Motor neuron (in vitro differentiated cells): ENCODE results near the gene DFFA. TPM values are rescaled to one million over a fixed set of nuclear protein-coding genes. Genes with fewer than 3 reads are reported as not detected.
"Not testable (repeated sequence)": the region's sequence is repeated elsewhere in the genome, so short reads cannot be mapped to it uniquely, and the experiment has no call there.

Experiments used
- ATAC-seq, 8 experiments: fragments of 200-7000 bp; cut with Tn5 transposase; replicated peaks in 6 of 8; 2 replicates each; pipeline ENCODE4 v1.8.0; 2021; ENCODE audit warnings: mild to moderate bottlenecking in 8 of 8, moderate library complexity in 8 of 8
- H3K27ac ChIP-seq, 2 donors: fragments of 250-450 bp; sonication (Bioruptor Pico); 2 replicates each; pipeline ENCODE4 v1.9.0; 2021; ENCODE audit warnings: antibody characterized with exemption in 2 of 2, mild to moderate bottlenecking in 2 of 2, moderate library complexity in 1 of 2
- H3K4me1 ChIP-seq, 2 donors: fragments of 250-450 bp; sonication (Bioruptor Pico); replicated peaks in 1 of 2; 2 replicates each; pipeline ENCODE4 v1.6.1; 2021; ENCODE audit warnings: antibody characterized with exemption in 2 of 2, mild to moderate bottlenecking in 2 of 2, moderate library complexity in 1 of 2
- H3K4me3 ChIP-seq, 5 donors: fragments of 250-450 bp; sonication (Bioruptor Pico); 2 replicates each; pipeline ENCODE4 v1.9.0; 2021; ENCODE audit warnings: antibody characterized with exemption in 5 of 5, mild to moderate bottlenecking in 5 of 5, moderate library complexity in 4 of 5
- WGBS, 10 experiments: fragments of 450-650 bp; shearing (Covaris generic); methylation state at CpG; one replicate each; pipeline ENCODE4 v1.0.0; 2022; 5-methylcytosine and 5-hydroxymethylcytosine counted together
- in situ Hi-C, 9 experiments: fragments of 400-800 bp; cut with MboI; loops; one replicate each; pipeline ENCODE4 v1.15.0; 2021; ENCODE audit warnings: low sequenced_read_pairs in 9 of 9, low pct_unique_long_range_greater_than_20kb in 2 of 9; ENCODE audit not compliant: unreplicated experiment in 9 of 9
- total RNA-seq, 8 experiments: library from RNA; unstranded; fragments of 300-600 nt; gene quantifications; 2 replicates each; pipeline versions ENCODE4 v1.2.3 to v1.2.4, GENCODE V29; 2022

DFFA gene
- total RNA-seq, 8 experiments from 2014 or later, result 26.8 to 104 (median 36.6) TPM

DNA sequence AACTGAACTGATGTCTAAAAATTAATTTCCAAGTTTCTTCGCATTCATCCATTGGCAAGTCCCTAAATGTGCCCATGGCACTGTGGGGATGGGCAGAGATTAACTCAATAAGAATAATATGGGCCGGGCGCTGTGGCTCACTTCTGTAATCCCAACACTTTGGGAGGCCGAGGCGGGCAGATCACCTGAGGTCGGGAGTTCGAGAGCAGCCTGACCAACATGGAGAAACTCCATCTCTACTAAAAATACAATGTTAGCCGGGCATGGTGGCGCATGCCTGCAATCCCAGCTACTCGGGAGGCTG, 1.9 kb upstream of the DFFA start:
- 33 to 97% (median 90%) methylated on average over 1 to 10 of the region's 10 CpGs; no CpG with 5 or more reads in 2 of the 10 experiments for WGBS, 10 experiments
- in situ Hi-C loops, ATAC-seq, H3K27ac ChIP-seq: not testable (repeated sequence)
- Histone ChIP-seq H3K4me3 (peak overlapping the region; percentile 74 to 95 (median 79)), H3K4me1 (peaks cover 12 to 13% of the 10 kb centered on the region in 2 donors)

DNA sequence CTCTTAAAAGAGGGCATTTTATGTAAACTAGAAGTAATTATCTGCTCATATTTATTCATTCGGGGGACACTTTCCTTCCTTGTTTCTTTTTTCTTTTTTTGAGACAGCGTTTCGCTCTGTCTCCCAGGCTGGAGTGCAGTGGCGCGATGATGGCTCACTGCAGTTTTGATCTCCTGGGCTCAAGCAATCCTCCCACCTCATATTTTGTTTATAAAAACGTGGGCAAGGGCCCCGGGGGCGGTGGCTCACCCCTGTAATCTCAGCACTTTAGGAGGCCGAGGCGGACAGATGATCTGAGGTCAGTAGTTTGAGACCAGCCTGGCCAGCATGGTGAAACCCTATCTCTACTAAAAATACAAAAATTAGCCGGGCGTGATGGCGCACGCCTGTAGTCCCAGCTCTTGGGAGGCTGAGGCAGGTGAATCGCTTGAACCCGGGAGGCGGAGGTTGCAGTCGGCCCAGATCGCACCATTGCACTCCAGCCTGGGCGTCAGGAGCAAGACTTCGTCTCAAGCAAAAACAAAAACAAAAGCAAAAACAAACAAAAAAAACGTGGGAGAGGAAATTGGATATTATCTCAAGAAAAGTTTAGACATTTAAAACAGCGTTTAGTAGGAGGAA, 926 bp upstream of the DFFA start:
- Histone ChIP-seq H3K4me1 (peaks cover 12 to 13% of the 10 kb centered on the region in 2 donors), H3K27ac (no peak overlapping the region), H3K4me3 (no peak overlapping the region)
- WGBS, 10 experiments, result 59 to 100% (median 89%) methylated on average over 6 to 23 of the region's 23 CpGs
- ATAC-seq, result no peak
- in situ Hi-C loops, result no loop called here

GRCh38 chr1:10471411-10472219, 714 bp downstream of the DFFA start:
- ATAC-seq, result peak in 3 of 8 experiments; percentile 0 to 14 (median 7)
- Histone ChIP-seq H3K4me3 (peak overlapping the region; percentile 51 to 83 (median 68)), H3K27ac (peak overlapping the region; percentile 1 to 13), H3K4me1 (peaks cover 12 to 13% of the 10 kb centered on the region in 2 donors)
- in situ Hi-C loops, result no loop called here
- WGBS, 10 experiments, result 0 to 75% (median 20%) methylated on average over 1 to 21 of the region's 23 CpGs; no CpG with 5 or more reads in 1 of the 10 experiments

DNA sequence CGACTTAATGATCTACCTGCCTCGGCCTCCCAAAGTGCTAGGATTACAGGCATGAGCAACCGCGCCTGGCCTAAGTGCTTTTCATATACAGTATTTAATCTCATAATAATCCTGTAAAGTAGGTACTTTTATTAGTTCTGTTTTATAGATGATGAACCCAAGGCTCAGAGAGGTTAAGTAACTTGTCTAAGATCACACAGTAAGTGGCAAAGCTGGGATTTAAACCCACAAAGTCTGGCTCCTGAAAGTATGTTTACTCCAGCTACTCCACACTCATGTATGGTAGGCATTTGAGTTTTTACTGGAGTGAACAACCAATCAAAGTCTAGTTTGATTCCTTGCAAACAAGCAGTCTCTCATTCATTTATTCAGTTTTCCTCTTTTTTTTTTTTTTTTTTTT, 2.3 kb downstream of the DFFA start:
- in situ Hi-C loops, result no loop called here
- Histone ChIP-seq H3K4me1 (peaks cover 7% of the 10 kb centered on the region in 2 donors), H3K27ac (no peak overlapping the region), H3K4me3 (no peak overlapping the region)
- no peak for ATAC-seq
- WGBS, 10 experiments, result 81 to 100% (median 94%) methylated on average over 1 to 4 of the region's 4 CpGs; no CpG with 5 or more reads in 2 of the 10 experiments

DNA sequence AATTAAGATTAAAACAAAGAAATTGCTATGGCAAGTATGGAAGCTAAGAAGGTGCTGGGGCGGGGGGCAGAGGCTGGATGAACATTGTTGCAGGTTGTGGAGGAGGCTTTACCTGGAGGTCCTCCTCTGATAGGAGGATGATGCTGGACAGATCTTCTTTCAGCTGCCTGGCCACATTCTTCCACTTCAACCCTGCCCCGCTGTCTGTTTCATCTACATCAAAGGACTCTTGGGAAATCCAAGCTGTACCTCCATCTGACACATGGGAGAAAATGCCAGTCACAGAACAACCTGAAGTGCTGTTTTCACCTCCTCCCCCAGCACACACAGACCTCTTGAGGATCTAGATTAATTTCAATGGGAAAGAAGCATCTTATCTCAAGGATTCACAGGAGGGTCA, 5.3 kb downstream of the DFFA start:
- no peak for ATAC-seq
- in situ Hi-C loops, result no loop called here
- H3K27ac ChIP-seq, result no peak overlapping the region
- H3K4me3 ChIP-seq, result no peak overlapping the region
- H3K4me1 ChIP-seq, result peaks cover 5 to 7% of the 10 kb centered on the region in 2 donors
- 69 to 100% (median 100%) methylated on average over 1 to 2 of the region's 2 CpGs; no CpG with 5 or more reads in 1 of the 10 experiments for WGBS, 10 experiments

DNA sequence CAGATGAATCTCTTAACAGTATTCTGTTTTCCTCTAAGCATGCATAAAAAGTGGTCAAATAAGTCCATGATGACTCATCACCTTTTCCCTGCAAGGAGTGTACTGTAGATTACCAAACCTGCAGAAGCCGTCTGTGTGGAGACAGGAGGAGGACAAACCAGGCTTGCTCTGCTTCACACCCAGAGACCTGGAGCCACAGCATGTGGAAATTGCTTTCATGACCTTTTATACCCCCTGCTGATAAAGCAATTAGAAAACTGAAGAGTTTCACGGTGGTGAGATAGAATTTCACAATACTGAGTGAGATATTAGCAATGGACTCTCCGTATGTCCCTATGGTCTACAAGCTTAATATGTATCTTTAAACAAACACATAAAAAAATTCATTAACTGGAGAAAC, 13.1 kb downstream of the DFFA start:
- WGBS, 10 experiments, result 0 to 67% (median 59%) methylated on average over 1 to 3 of the region's 3 CpGs; no CpG with 5 or more reads in 3 of the 10 experiments
- no peak overlapping the region for H3K27ac ChIP-seq
- peak; percentile 40 to 92 (median 70) for ATAC-seq
- in situ Hi-C loops, result no loop called here
- no peak overlapping the region for H3K4me3 ChIP-seq
- peaks cover 0 to 5% of the 10 kb centered on the region in 2 donors for H3K4me1 ChIP-seq

- Histone ChIP-seq H3K4me1 (peaks cover 0 to 5% of the 10 kb centered on the region in 2 donors), H3K27ac (no peak overlapping the region), H3K4me3 (no peak overlapping the region)
- WGBS, 10 experiments, result 0 to 96% (median 92%) methylated on average over 1 to 9 of the region's 9 CpGs; no CpG with 5 or more reads in 1 of the 10 experiments
- ATAC-seq, result peak in 1 of 8 experiments; percentile 44
- in situ Hi-C loops, result no loop called here
Observed at GRCh38 chr1:10457875-10458274, 14.5 kb downstream of the DFFA start.

GRCh38 chr1:10457462-10457861, 14.9 kb downstream of the DFFA start:
- H3K4me3 ChIP-seq, in situ Hi-C loops, H3K4me1 ChIP-seq, ATAC-seq: not testable (repeated sequence)
- H3K27ac ChIP-seq, result peak overlapping the region in 1 of 2 donors; percentile 21
- 28 to 100% (median 82%) methylated on average over 1 to 7 of the region's 7 CpGs; no CpG with 5 or more reads in 3 of the 10 experiments for WGBS, 10 experiments

DNA sequence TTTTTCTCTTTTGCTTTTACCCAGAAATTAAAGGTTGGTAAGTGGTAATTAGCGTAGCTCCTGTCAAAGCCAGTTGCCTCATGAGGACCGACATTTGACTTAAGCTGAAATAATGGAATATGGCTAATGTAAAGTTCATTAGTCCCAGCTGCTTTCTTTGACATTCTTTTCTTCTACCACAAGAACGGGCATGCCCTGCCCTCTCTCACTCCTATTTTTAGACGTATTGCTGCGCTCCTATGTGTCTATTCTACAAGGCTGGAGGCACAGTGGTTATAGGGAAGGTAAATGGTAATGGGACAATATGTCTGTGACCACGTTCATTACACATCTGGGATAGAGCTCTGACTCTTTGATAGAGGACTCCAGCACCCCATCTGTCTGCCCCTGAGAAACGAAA, 15.7 kb downstream of the DFFA start:
- in situ Hi-C loops, result no loop called here
- ATAC-seq, result peak in 4 of 8 experiments; percentile 6 to 50 (median 21)
- WGBS, 10 experiments, result 33 to 95% (median 84%) methylated on average over 2 to 7 of the region's 7 CpGs
- Histone ChIP-seq H3K27ac (peak overlapping the region in 1 of 2 donors; percentile 21), H3K4me1 (peaks cover 0 to 5% of the 10 kb centered on the region in 2 donors), H3K4me3 (no peak overlapping the region)

- peaks cover 6 to 12% of the 10 kb centered on the region in 2 donors for H3K4me1 ChIP-seq
- WGBS, 10 experiments, result 79 to 100% (median 90%) methylated on average over 1 to 5 of the region's 5 CpGs
- no peak overlapping the region for H3K27ac ChIP-seq
- in situ Hi-C loops, result no loop called here
- H3K4me3 ChIP-seq, result no peak overlapping the region
- ATAC-seq, result no peak
Observed at GRCh38 chr1:10456048-10456447, 16.3 kb downstream of the DFFA start.

DNA sequence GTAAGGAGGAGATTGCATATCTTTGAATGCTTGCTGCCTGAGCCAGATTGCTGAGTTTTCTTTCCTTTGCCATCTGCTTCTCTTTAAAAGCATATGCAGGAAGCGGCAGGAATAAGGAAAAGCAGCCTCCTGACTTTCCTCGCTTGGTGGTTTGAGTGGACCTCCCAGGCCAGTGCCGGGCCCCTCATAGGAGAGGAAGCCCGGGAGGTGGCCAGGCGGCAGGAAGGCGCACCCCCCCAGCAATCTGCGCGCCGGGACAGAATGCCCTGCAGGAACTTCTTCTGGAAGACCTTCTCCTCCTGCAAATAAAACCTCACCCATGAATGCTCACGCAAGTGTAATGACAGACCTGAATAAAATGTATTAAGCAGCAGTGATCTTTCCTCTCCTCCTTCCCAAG, 21.0 kb downstream of the DFFA start:
- H3K4me3 ChIP-seq, result no peak overlapping the region
- in situ Hi-C loops, result no loop called here
- peaks cover 9 to 11% of the 10 kb centered on the region in 2 donors for H3K4me1 ChIP-seq
- 0 to 100% (median 12%) methylated on average over 1 to 10 of the region's 10 CpGs for WGBS, 10 experiments
- H3K27ac ChIP-seq, result no peak overlapping the region
- ATAC-seq, result peak in 6 of 8 experiments; percentile 19 to 86 (median 66)

DNA sequence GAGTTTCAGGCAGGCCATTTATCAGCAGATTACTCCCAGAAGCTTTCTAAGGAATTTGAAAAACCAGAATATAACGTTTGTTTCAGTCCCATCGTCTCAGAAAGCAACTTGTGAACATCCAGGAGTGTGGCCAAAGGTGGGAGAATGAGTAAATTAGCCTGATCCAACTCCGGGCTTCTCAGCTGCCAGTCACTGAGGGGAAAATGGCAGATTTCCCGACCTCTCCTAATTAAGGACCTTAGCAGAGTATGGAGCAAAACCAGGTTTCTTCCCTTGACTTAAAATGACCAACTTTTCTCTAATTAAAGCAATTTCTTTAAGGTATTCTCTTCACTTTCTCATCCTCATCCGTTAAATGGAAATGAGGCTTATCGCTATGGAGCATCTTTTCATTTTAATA, 21.5 kb downstream of the DFFA start:
- H3K4me1 ChIP-seq, result peaks cover 9 to 11% of the 10 kb centered on the region in 2 donors
- peak in 2 of 8 experiments; percentile 6 to 8 for ATAC-seq
- H3K4me3 ChIP-seq, result no peak overlapping the region
- WGBS, 10 experiments, result 3 to 79% (median 46%) methylated on average over 2 to 6 of the region's 6 CpGs
- no peak overlapping the region for H3K27ac ChIP-seq
- in situ Hi-C loops, result no loop called here

DNA sequence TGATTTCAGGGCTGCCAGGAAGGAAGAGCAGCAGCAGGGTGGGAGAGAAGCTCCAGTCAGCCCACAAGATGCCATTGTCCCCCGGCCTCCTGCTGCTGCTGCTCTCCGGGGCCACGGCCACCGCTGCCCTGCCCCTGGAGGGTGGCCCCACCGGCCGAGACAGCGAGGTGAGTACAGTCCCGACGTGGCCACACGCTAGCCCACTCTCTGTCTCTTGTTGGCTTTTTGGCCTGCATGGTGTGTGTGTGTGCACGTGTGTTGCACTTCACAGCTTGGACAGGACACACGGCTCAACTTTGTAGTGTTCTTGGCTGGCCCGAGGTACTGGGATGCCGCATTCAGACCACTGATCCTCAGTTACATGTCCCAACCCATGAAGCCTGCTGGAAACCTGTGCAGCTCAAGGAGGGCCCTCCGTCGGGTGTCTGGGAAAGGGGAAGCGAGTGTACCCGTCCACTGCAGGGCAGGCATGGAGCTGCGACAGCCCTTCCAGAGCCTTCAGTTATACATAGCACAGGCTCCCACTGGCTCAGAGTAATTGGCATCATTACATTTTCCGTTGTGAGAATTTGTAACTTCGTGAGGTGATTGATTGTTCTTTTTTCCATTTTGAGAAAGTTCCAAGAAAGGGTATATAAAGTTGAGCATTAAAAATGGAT, 22.0 kb downstream of the DFFA start:
- Histone ChIP-seq H3K27ac (no peak overlapping the region), H3K4me1 (peaks cover 9 to 11% of the 10 kb centered on the region in 2 donors), H3K4me3 (no peak overlapping the region)
- in situ Hi-C loops, result no loop called here
- ATAC-seq, result peak in 2 of 8 experiments; percentile 20 to 33
- 20 to 100% (median 88%) methylated on average over 1 to 15 of the region's 21 CpGs; no CpG with 5 or more reads in 3 of the 10 experiments for WGBS, 10 experiments
